ENCODE data around the gene PAFAH2.

The PAFAH2 gene

GRCh38 chr1:25952841-25953401, 44.9 kb downstream of the PAFAH2 start:
- Histone ChIP-seq H3K36me3 (ENCODE audit: control insufficient read depth in 2 of 2, insufficient read depth in 1 of 2, low read length in 2 of 2) (no peaks in the 10 kb centered on the region), H3K27ac (ENCODE audit: extremely low read depth, low read depth, low read length) (no peak overlapping the region), H3K9me3 (ENCODE audit: control insufficient read depth, insufficient read depth, low read depth, low read length) (no peaks in the 10 kb centered on the region), H3K4me3 (ENCODE audit: low read depth, low read length) (no peak overlapping the region), H3K4me1 (ENCODE audit: control insufficient read depth, insufficient read depth, low read length) (no peaks in the 10 kb centered on the region)
- POLR2A ChIA-PET: no interaction called here
- TF ChIP-seq SCRT2 (tag by site-specific recombination; IDR thresholded peaks at IDR 0.05) (no peak), ZNF112 (tag by site-specific recombination; IDR thresholded peaks at IDR 0.05) (no peak), ZSCAN18 (tag by site-specific recombination; IDR thresholded peaks at IDR 0.05) (no peak), ZNF529 (tag by site-specific recombination; IDR thresholded peaks at IDR 0.05; ENCODE audit: insufficient replicate concordance) (no peak), PRDM6 (tag by site-specific recombination; IDR thresholded peaks at IDR 0.05) (no peak), ZNF530 (tag by site-specific recombination; IDR thresholded peaks at IDR 0.05; ENCODE audit: low read depth) (no peak)
- TF ChIP-seq, protein P1, sequence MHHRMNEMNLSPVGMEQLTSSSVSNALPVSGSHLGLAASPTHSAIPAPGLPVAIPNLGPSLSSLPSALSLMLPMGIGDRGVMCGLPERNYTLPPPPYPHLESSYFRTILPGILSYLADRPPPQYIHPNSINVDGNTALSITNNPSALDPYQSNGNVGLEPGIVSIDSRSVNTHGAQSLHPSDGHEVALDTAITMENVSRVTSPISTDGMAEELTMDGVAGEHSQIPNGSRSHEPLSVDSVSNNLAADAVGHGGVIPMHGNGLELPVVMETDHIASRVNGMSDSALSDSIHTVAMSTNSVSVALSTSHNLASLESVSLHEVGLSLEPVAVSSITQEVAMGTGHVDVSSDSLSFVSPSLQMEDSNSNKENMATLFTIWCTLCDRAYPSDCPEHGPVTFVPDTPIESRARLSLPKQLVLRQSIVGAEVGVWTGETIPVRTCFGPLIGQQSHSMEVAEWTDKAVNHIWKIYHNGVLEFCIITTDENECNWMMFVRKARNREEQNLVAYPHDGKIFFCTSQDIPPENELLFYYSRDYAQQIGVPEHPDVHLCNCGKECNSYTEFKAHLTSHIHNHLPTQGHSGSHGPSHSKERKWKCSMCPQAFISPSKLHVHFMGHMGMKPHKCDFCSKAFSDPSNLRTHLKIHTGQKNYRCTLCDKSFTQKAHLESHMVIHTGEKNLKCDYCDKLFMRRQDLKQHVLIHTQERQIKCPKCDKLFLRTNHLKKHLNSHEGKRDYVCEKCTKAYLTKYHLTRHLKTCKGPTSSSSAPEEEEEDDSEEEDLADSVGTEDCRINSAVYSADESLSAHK (tag by site-specific recombination; IDR thresholded peaks at IDR 0.05): no peak
- CTCF ChIA-PET: interaction anchor here (0.9 kb wide), 1 partner anchor 67 kb away, joined by 3 read pairs; no protein-coding TSS in a partner anchor

- CTCF ChIA-PET: interaction anchor here (0.6 kb wide), 1 partner anchor 153 kb away, joined by 3 read pairs; no protein-coding TSS in a partner anchor
- Histone ChIP-seq H3K4me1 (ENCODE audit: control insufficient read depth, insufficient read depth, low read length) (no peaks in the 10 kb centered on the region), H3K9me3 (ENCODE audit: control insufficient read depth, insufficient read depth, low read depth, low read length) (no peaks in the 10 kb centered on the region), H3K4me3 (ENCODE audit: low read depth, low read length) (no peak overlapping the region), H3K27ac (ENCODE audit: extremely low read depth, low read depth, low read length) (no peak overlapping the region), H3K36me3 (ENCODE audit: control insufficient read depth in 2 of 2, insufficient read depth in 1 of 2, low read length in 2 of 2) (no peaks in the 10 kb centered on the region)
- TF ChIP-seq ZNF544 (tag by site-specific recombination; IDR thresholded peaks at IDR 0.05) (no peak), ZNF138 (tag by site-specific recombination; IDR thresholded peaks at IDR 0.05; ENCODE audit: borderline replicate concordance) (no peak), ZNF311 (tag by site-specific recombination; IDR thresholded peaks at IDR 0.05; ENCODE audit: borderline replicate concordance) (no peak), ZNF37A (tag by site-specific recombination; IDR thresholded peaks at IDR 0.05) (no peak), GLI2 (tag by site-specific recombination; IDR thresholded peaks at IDR 0.05; ENCODE audit: borderline replicate concordance, low read depth) (no peak), ZNF560 (tag by site-specific recombination; IDR thresholded peaks at IDR 0.05; ENCODE audit: borderline replicate concordance) (no peak), ZNF585B (tag by site-specific recombination; IDR thresholded peaks at IDR 0.05) (no peak), ZNF423 (tag by site-specific recombination; IDR thresholded peaks at IDR 0.05) (no peak), ZNF510 (tag by site-specific recombination; IDR thresholded peaks at IDR 0.05; ENCODE audit: insufficient replicate concordance) (no peak), ZNF394 (tag by site-specific recombination; IDR thresholded peaks at IDR 0.05; ENCODE audit: borderline replicate concordance) (no peak), ZBTB48 (tag by site-specific recombination; IDR thresholded peaks at IDR 0.05) (no peak)
- TF ChIP-seq, protein P2, sequence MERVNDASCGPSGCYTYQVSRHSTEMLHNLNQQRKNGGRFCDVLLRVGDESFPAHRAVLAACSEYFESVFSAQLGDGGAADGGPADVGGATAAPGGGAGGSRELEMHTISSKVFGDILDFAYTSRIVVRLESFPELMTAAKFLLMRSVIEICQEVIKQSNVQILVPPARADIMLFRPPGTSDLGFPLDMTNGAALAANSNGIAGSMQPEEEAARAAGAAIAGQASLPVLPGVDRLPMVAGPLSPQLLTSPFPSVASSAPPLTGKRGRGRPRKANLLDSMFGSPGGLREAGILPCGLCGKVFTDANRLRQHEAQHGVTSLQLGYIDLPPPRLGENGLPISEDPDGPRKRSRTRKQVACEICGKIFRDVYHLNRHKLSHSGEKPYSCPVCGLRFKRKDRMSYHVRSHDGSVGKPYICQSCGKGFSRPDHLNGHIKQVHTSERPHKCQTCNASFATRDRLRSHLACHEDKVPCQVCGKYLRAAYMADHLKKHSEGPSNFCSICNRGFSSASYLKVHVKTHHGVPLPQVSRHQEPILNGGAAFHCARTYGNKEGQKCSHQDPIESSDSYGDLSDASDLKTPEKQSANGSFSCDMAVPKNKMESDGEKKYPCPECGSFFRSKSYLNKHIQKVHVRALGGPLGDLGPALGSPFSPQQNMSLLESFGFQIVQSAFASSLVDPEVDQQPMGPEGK (tag by site-specific recombination; IDR thresholded peaks at IDR 0.05): no peak
- TF ChIP-seq, protein P3, sequence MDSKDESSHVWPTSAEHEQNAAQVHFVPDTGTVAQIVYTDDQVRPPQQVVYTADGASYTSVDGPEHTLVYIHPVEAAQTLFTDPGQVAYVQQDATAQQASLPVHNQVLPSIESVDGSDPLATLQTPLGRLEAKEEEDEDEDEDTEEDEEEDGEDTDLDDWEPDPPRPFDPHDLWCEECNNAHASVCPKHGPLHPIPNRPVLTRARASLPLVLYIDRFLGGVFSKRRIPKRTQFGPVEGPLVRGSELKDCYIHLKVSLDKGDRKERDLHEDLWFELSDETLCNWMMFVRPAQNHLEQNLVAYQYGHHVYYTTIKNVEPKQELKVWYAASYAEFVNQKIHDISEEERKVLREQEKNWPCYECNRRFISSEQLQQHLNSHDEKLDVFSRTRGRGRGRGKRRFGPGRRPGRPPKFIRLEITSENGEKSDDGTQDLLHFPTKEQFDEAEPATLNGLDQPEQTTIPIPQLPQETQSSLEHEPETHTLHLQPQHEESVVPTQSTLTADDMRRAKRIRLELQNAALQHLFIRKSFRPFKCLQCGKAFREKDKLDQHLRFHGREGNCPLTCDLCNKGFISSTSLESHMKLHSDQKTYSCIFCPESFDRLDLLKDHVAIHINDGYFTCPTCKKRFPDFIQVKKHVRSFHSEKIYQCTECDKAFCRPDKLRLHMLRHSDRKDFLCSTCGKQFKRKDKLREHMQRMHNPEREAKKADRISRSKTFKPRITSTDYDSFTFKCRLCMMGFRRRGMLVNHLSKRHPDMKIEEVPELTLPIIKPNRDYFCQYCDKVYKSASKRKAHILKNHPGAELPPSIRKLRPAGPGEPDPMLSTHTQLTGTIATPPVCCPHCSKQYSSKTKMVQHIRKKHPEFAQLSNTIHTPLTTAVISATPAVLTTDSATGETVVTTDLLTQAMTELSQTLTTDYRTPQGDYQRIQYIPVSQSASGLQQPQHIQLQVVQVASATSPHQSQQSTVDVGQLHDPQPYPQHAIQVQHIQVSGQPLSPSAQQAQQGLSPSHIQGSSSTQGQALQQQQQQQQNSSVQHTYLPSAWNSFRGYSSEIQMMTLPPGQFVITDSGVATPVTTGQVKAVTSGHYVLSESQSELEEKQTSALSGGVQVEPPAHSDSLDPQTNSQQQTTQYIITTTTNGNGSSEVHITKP (tag by site-specific recombination; IDR thresholded peaks at IDR 0.05): no peak
- TF ChIP-seq, protein P4, sequence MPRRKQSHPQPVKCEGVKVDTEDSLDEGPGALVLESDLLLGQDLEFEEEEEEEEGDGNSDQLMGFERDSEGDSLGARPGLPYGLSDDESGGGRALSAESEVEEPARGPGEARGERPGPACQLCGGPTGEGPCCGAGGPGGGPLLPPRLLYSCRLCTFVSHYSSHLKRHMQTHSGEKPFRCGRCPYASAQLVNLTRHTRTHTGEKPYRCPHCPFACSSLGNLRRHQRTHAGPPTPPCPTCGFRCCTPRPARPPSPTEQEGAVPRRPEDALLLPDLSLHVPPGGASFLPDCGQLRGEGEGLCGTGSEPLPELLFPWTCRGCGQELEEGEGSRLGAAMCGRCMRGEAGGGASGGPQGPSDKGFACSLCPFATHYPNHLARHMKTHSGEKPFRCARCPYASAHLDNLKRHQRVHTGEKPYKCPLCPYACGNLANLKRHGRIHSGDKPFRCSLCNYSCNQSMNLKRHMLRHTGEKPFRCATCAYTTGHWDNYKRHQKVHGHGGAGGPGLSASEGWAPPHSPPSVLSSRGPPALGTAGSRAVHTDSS (tag by site-specific recombination; IDR thresholded peaks at IDR 0.05): no peak
- POLR2A ChIA-PET: no interaction called here
These were observed 49.2 kb downstream of the PAFAH2 start for GRCh38 chr1:25948641-25949040.
